Activated T-helper 1 cell treated with anti-CD3 and anti-CD28 coated beads, Interleukin-12 subunit alpha, Interleukin-12 subunit beta, Interleukin-2, Interleukin-4 antibody, amounts not matched to agents 30 ng/mL and 10 ng/mL and 1 ng/mL, durations not matched to agents 14 hours and 24 hours and 36 hours (primary cell): ENCODE data around the gene RIT2. TPM values are rescaled to one million over a fixed set of nuclear protein-coding genes. Genes with fewer than 3 reads are reported as not detected.

Experiments
- DNase-seq: peaks from one replicate; pipeline ENCODE4 v3.0.0; 2021; ENCODE audit warnings: low spot score
- H3K27ac Mint-ChIP-seq: one replicate; pipeline ENCODE4 v1.8.0; 2021; ENCODE audit warnings: mild to moderate bottlenecking, mixed read lengths
- H3K27me3 Mint-ChIP-seq: one replicate; pipeline ENCODE4 v1.8.0; 2022; ENCODE audit warnings: mild to moderate bottlenecking, moderate library complexity, mixed read lengths; ENCODE audit not compliant: insufficient read depth
- H3K36me3 Mint-ChIP-seq: one replicate; pipeline ENCODE4 v1.8.0; 2021; ENCODE audit warnings: low read depth, mixed read lengths
- H3K4me1 Mint-ChIP-seq: one replicate; pipeline ENCODE4 v1.8.0; 2021; ENCODE audit warnings: low read depth, mixed read lengths
- H3K4me3 Mint-ChIP-seq: one replicate; pipeline ENCODE4 v1.8.0; 2021; ENCODE audit warnings: mild to moderate bottlenecking, moderate library complexity, mixed read lengths
- H3K9me3 Mint-ChIP-seq: one replicate; pipeline ENCODE4 v1.8.0; 2021; ENCODE audit warnings: mixed read lengths
- intact Hi-C: fragments of 100-400 bp; cut with micrococcal nuclease; formaldehyde crosslinking; loops from one replicate; pipeline ENCODE4 v1.15.1; 2024
- total RNA-seq: library from RNA; stranded (reverse); gene quantifications from 2 replicates; pipeline ENCODE4 v1.2.3, GENCODE V29; 2022

The RIT2 gene
- total RNA-seq, 1 donor from 2014 or later: not detected

DNA sequence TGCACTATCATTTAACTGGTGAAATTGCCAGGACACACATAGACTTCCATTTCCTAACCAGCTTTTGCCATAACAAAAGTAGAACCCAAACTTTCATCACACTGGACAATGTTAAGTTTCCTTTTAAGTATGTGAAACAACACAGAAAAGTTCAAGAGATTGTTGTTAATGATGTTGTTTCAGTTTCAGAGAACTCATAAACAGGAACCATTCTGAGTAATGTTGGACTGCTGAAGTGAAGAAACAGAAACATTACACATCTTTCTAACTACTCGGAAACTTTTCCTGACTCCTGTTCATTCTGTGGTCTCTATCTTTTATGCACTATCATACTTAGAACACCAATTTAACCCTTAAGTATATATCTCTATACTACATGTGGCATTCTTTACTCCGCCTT is 179.2 kb downstream of the RIT2 start:
- intact Hi-C loops: no loop called here
- H3K4me1 Mint-ChIP-seq: no peaks in the 10 kb centered on the region
- no peaks in the 10 kb centered on the region for H3K36me3 Mint-ChIP-seq
- H3K27me3 Mint-ChIP-seq: no peaks in the 10 kb centered on the region
- no peak overlapping the region for H3K4me3 Mint-ChIP-seq
- no peak overlapping the region for H3K27ac Mint-ChIP-seq
- H3K9me3 Mint-ChIP-seq: peaks cover 7% of the 10 kb centered on the region
- no peak for DNase-seq

DNA sequence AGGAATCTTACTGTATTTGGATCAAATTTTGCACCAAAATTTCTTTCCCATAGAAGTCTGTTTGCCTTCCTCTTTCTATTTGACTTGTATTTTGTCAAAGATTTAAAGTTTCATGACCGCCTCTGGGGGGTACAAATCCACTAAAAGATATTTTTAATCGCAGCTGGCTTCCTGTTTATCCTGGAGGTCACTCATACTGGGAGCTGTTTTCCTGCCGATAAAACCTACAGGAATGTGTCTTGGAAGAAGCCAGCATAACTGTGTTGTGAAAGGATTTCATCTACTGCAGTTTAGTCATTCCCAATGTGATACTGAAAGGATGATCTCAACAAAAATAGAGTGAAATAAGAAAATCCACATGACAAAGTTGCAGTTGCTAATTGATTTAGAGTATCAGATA is 184.0 kb downstream of the RIT2 start:
- intact Hi-C loops: no loop called here
- no peak for DNase-seq
- Mint-ChIP-seq H3K36me3 (no peaks in the 10 kb centered on the region), H3K4me1 (no peaks in the 10 kb centered on the region), H3K27ac (no peak overlapping the region), H3K4me3 (no peak overlapping the region), H3K9me3 (peaks cover under 1% of the 10 kb centered on the region), H3K27me3 (peaks cover 2% of the 10 kb centered on the region)

DNA sequence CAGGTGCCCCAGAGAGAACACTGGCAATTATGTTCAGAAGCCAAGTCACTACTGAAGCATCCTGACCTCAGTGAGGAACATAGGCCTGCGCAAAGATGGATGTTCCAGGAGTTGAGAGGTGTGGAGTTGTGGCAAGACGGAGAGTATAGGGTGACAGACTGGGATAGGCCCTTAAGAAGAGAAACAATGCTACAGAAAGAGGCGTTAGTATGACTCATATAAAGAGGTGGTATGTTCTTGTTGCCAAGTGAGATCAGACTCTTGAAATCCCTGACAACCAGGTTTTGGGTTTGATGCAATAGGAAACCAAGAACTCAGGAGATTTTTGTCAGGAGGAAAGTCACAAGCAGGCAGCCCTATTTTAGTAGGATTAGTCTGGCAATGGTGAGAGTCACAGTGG is 185.6 kb downstream of the RIT2 start:
- H3K27me3 Mint-ChIP-seq: peaks cover 2% of the 10 kb centered on the region
- intact Hi-C loops: no loop called here
- DNase-seq: no peak
- no peak overlapping the region for H3K27ac Mint-ChIP-seq
- H3K9me3 Mint-ChIP-seq: no peaks in the 10 kb centered on the region
- no peak overlapping the region for H3K4me3 Mint-ChIP-seq
- H3K4me1 Mint-ChIP-seq: no peaks in the 10 kb centered on the region
- no peaks in the 10 kb centered on the region for H3K36me3 Mint-ChIP-seq

DNA sequence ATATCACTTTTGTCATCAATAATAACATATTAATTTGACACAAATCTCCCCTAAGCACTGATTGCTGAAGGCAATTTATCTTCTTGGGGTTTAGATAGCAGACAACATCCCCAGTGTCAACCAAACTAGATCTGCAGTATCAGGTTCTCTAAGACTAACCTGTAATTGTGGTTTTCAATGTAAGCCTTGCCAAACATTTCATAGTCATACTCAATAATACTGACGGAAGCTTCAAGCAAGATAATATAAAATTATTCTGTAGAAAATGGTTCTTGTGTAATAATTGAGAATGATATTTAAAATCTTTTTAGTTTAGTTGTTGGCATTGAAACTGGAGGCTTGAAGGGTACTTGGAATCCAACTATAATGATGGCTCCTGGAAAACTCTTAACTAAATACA is 186.3 kb downstream of the RIT2 start:
- H3K4me1 Mint-ChIP-seq: no peaks in the 10 kb centered on the region
- H3K36me3 Mint-ChIP-seq: no peaks in the 10 kb centered on the region
- no peaks in the 10 kb centered on the region for H3K9me3 Mint-ChIP-seq
- H3K27me3 Mint-ChIP-seq: peaks cover 2% of the 10 kb centered on the region
- no peak overlapping the region for H3K4me3 Mint-ChIP-seq
- no peak overlapping the region for H3K27ac Mint-ChIP-seq
- no peak for DNase-seq
- intact Hi-C loops: no loop called here

DNA sequence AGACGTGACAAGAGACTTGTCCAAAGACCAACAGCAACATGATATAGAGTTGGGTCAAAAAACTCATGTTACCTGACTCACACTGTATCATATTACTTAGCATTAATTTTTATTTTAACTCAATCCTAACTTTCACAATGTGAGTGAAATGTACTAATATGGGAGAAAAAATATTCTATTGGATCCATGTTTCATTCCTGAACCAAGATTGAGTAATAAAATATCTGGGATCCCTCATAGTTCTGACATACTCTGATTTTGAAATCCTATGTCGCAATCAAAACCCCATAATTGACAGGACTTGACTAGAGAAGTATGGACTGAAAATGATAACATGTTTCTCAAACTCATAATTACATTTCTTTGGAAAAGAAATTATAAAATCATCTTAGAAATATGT is 190.4 kb downstream of the RIT2 start:
- H3K36me3 Mint-ChIP-seq: no peaks in the 10 kb centered on the region
- intact Hi-C loops: no loop called here
- H3K27ac Mint-ChIP-seq: no peak overlapping the region
- H3K4me3 Mint-ChIP-seq: no peak overlapping the region
- peaks cover 7% of the 10 kb centered on the region for H3K9me3 Mint-ChIP-seq
- DNase-seq: no peak
- peaks cover 2% of the 10 kb centered on the region for H3K27me3 Mint-ChIP-seq
- no peaks in the 10 kb centered on the region for H3K4me1 Mint-ChIP-seq

DNA sequence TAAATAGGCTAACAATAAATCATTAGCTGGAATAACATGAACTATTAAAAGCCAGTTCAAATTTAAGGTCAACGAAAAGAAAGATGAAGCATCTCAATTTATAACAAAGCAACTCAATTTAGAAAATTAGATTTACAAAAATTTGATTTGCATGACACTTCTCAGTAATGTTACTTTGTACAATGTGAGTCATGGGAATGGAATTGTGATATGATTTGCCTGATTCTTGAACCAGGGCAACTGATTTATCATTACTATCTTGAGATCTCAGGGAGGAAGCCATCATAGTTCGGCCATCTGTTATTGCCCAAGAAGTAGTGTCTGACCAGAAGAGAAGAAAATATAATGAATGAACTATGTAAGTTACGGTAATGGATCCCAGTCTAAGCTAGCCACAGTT is 193.1 kb downstream of the RIT2 start:
- intact Hi-C loops: no loop called here
- H3K4me1 Mint-ChIP-seq: no peaks in the 10 kb centered on the region
- H3K36me3 Mint-ChIP-seq: no peaks in the 10 kb centered on the region
- H3K4me3 Mint-ChIP-seq: no peak overlapping the region
- H3K9me3 Mint-ChIP-seq: peaks cover 7% of the 10 kb centered on the region
- no peak for DNase-seq
- no peak overlapping the region for H3K27ac Mint-ChIP-seq
- peaks cover 2% of the 10 kb centered on the region for H3K27me3 Mint-ChIP-seq

DNA sequence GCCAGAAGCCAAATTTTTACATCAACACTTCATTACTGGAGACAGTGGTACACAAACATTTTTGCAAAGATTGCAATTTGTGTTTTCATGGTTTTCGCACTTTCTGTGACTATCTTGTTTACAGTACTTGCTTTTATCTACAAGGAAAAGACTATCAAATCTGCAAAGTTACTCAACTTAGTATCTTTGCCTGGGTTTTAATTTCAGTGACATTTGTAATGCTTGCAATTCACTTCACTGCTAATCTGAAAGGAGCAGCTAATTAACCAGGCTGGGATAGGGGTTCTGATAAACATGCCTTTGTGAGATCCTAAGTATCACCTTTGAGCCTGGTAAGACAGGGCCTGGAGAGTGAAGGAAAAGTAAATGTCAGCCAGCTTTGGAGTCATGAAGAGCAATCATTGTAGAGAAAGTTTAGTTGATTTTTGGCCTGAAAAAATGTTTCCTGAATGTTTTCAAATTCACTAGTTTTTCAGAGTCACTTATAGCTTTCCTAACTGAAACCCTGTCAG is 194.2 kb downstream of the RIT2 start:
- no peak for DNase-seq
- no peak overlapping the region for H3K4me3 Mint-ChIP-seq
- no peak overlapping the region for H3K27ac Mint-ChIP-seq
- no peaks in the 10 kb centered on the region for H3K4me1 Mint-ChIP-seq
- no peaks in the 10 kb centered on the region for H3K36me3 Mint-ChIP-seq
- no peaks in the 10 kb centered on the region for H3K27me3 Mint-ChIP-seq
- intact Hi-C loops: no loop called here
- peaks cover 7% of the 10 kb centered on the region for H3K9me3 Mint-ChIP-seq

DNA sequence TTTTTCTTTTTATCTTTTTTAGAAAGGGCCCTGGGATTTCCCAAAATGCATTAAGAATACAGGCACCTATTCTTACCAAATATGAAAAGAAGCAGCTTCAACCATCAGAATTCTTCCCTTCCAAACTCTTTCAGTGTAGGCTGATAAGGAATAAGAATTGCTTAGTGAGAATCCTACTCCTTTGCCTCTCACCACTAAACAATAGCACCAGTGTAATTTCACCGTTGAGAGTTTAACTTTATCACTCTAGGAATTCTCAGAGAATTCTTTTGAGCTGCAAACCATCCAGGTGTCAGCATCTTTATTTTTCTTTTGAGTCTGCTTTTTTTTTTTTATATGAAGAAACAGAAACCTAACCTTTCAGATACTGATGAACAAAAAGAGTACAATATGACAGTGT is 194.9 kb downstream of the RIT2 start:
- intact Hi-C loops: no loop called here
- Mint-ChIP-seq H3K4me3 (no peak overlapping the region), H3K9me3 (peaks cover 7% of the 10 kb centered on the region), H3K27ac (no peak overlapping the region), H3K27me3 (no peaks in the 10 kb centered on the region), H3K36me3 (no peaks in the 10 kb centered on the region), H3K4me1 (no peaks in the 10 kb centered on the region)
- no peak for DNase-seq

DNA sequence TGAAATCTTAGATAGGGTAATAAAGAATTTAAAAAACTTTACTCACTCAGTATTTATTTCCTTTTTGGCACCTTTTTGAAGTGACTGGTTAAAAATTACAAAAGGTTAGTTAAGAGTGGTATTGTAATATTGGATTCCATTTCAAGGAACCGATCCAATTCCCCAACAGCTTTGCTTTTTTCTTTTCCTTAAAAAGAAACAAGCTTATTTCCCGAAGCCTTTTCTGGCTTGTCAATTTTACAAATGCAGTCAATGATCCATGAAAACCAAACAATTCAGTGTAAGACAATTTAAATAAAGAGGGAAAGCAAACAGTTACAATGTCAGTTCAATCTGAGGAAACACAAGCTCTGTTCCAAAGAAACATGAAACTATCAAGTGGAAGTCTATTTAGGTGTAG is 200.2 kb downstream of the RIT2 start:
- intact Hi-C loops: no loop called here
- no peaks in the 10 kb centered on the region for H3K4me1 Mint-ChIP-seq

DNA sequence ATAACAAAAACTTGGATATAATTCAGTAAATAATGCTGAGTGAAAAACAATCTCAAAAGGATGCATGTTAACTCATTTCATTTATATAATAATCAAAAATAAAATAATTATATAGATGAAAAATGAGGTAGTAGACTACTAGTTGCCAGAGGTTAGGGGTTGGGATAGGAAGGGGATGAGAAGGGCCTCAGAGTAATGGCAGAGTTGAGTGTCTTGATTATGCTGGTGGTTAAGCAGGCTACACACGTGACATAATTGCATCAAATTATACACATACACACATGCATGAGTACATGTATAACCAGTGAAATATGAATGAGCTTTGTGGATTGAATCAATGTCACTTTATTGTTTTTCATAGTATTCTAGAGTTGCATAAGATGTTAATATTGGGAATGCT is 201.0 kb downstream of the RIT2 start:
- Mint-ChIP-seq H3K4me3 (no peak overlapping the region), H3K27ac (no peak overlapping the region), H3K9me3 (no peaks in the 10 kb centered on the region), H3K4me1 (no peaks in the 10 kb centered on the region), H3K27me3 (no peaks in the 10 kb centered on the region), H3K36me3 (no peaks in the 10 kb centered on the region)
- intact Hi-C loops: no loop called here
- no peak for DNase-seq

More for the DNA sequence above, 200.2 kb downstream of the RIT2 start:
- Mint-ChIP-seq H3K36me3 (no peaks in the 10 kb centered on the region), H3K9me3 (peaks cover 3% of the 10 kb centered on the region), H3K4me3 (no peak overlapping the region), H3K27ac (no peak overlapping the region), H3K27me3 (no peaks in the 10 kb centered on the region)
- DNase-seq: no peak

DNA sequence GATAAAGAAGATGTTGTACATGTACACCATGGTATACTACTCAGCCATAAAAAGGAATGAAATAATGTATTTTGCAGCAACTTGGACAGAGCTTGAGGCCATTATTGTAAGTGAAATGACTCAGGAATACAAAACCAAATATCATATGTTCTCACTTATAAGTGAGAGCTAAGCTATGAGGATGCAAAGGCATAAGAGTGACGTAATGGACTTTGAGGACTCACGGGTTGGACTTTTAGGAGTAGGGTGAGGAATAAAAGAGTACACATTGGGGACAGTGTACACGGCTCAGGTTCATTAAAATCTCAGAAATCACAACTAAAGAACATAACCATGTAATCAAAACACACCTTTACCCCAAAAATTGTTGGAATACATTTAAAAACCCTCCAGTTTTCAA is 206.4 kb downstream of the RIT2 start:
- Mint-ChIP-seq H3K4me3 (no peak overlapping the region), H3K36me3 (no peaks in the 10 kb centered on the region)
- no peak for DNase-seq

DNA sequence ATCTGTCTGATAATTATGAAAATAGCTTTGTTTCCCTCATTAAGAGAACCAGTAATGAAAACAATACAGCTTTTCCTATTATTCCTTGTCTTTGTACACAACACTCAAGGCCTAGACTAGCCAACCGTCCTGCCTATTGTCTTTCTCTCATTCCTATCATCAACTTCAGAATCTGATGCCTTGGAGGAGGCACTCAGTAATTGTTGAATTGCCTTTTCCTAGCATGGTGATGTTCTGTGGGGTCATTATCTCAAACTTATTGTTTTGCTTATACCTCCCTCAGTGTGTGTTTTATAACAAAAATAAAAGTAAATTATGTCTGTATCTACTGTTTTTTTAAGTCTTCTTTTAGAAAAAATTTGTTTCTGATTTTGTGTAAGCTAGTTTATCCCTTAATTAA is 208.7 kb downstream of the RIT2 start:
- Mint-ChIP-seq H3K4me1 (no peaks in the 10 kb centered on the region), H3K27me3 (no peaks in the 10 kb centered on the region), H3K4me3 (no peak overlapping the region), H3K27ac (no peak overlapping the region), H3K36me3 (no peaks in the 10 kb centered on the region), H3K9me3 (no peaks in the 10 kb centered on the region)
- intact Hi-C loops: no loop called here
- no peak for DNase-seq

More for the DNA sequence above, 206.4 kb downstream of the RIT2 start:
- Mint-ChIP-seq H3K27me3 (no peaks in the 10 kb centered on the region), H3K4me1 (no peaks in the 10 kb centered on the region), H3K9me3 (no peaks in the 10 kb centered on the region), H3K27ac (no peak overlapping the region)
- intact Hi-C loops: no loop called here

DNA sequence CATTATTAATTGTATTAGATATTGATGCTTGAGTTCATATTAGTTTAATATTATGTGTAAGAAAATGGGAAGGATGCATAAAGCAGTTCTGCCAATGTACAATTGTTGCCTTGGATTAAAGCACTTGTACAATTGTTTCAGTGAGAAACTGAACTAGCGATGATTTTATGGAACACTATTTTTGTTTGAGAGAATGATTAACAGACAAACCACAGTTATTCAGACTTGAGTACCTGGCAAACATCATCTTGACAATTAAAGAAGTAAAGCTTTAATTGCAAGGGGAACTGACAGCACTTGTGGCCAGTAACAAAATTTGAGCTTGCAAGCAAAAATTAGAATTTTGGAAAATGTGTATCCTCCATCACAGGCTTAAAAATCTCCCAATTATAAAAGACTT is 214.3 kb downstream of the RIT2 start:
- intact Hi-C loops: no loop called here
- H3K4me1 Mint-ChIP-seq: no peaks in the 10 kb centered on the region
- DNase-seq: no peak
- H3K9me3 Mint-ChIP-seq: no peaks in the 10 kb centered on the region
- no peaks in the 10 kb centered on the region for H3K27me3 Mint-ChIP-seq
- H3K27ac Mint-ChIP-seq: no peak overlapping the region
- no peak overlapping the region for H3K4me3 Mint-ChIP-seq
- no peaks in the 10 kb centered on the region for H3K36me3 Mint-ChIP-seq

DNA sequence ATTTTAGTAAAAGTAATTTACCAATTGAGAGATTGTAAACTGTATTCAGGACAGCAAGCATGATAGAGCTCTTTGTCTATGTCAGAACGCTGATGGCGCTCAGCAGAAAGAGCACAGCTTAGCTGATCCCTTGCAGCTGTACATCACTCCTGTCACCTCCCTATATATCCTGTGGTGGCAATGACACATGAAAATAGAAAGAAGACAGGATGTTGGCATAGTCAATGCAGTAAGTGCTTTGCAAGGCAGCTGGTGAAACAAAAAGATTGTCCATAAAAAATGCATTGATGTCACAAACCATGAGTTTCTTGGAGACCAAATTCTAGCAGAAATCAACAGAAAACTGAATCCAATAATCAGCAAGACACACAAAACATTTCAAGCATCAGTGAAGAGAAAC is 221.5 kb downstream of the RIT2 start:
- H3K4me3 Mint-ChIP-seq: no peak overlapping the region
- no peaks in the 10 kb centered on the region for H3K4me1 Mint-ChIP-seq
- H3K36me3 Mint-ChIP-seq: no peaks in the 10 kb centered on the region
- H3K27ac Mint-ChIP-seq: no peak overlapping the region
- H3K27me3 Mint-ChIP-seq: no peaks in the 10 kb centered on the region
- intact Hi-C loops: loop anchor here (10.0 kb wide), 1 partner anchor 189 kb away; no protein-coding TSS in a partner anchor
- H3K9me3 Mint-ChIP-seq: no peaks in the 10 kb centered on the region
- DNase-seq: no peak
